Keratinocyte (primary cell): ENCODE measurements around the gene FADS3.

Experiments
- EZH2 ChIP-seq: IDR thresholded peaks from one replicate; pipeline ENCODE4 v1.6.1; 2012; ENCODE audit warnings: inconsistent platforms, mild to moderate bottlenecking, low read length, moderate library complexity
- TF ChIP-seq, protein P1 (sequence below), 3 experiments: IDR thresholded peaks in 1 of 3; conservative IDR thresholded peaks in 1 of 3; optimal IDR thresholded peaks in 1 of 3; 2 replicates in 2 of 3; 3 replicates in 1 of 3; pipeline versions ENCODE3 to v1.5.1; 2011; ENCODE audit warnings: low read length in 3 of 3, mild to moderate bottlenecking in 3 of 3, moderate library complexity in 2 of 3, control low read depth in 1 of 3, inconsistent platforms in 1 of 3; ENCODE audit not compliant: insufficient read depth in 2 of 3; ENCODE audit errors: extremely low read depth in 1 of 3

DNA sequence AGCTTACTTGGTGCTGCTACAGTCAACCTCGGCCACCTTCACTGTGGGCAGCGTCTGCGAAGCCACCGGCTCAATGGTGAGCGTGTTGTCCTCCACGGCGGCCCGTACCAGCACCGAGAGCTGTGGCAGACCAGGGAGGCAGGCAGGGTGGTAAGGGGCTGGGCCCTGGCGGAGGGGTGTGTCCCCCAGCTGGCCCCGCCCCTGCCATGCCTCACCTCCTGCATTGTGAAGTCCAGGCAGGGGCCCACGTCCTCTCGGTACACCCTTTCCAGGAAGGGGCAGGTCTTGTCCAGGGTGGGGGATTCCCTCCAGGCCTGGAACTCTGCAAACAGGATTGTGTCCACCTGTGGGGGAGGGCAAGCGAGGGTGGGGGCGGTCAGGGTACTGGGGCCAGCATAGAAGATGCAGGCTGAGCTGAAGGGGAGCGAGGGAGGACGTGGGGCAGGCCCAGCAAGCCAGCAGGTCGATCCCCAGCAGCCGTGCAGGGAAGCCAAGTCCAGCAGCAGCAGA is 13.2 kb upstream of the FADS3 start:
- TF ChIP-seq, protein P1, sequence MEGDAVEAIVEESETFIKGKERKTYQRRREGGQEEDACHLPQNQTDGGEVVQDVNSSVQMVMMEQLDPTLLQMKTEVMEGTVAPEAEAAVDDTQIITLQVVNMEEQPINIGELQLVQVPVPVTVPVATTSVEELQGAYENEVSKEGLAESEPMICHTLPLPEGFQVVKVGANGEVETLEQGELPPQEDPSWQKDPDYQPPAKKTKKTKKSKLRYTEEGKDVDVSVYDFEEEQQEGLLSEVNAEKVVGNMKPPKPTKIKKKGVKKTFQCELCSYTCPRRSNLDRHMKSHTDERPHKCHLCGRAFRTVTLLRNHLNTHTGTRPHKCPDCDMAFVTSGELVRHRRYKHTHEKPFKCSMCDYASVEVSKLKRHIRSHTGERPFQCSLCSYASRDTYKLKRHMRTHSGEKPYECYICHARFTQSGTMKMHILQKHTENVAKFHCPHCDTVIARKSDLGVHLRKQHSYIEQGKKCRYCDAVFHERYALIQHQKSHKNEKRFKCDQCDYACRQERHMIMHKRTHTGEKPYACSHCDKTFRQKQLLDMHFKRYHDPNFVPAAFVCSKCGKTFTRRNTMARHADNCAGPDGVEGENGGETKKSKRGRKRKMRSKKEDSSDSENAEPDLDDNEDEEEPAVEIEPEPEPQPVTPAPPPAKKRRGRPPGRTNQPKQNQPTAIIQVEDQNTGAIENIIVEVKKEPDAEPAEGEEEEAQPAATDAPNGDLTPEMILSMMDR (optimal IDR thresholded peaks at IDR 0.05 in 1 of 3, IDR thresholded peaks at IDR 0.05 in 1 of 3, conservative IDR thresholded peaks at IDR 0.05 in 1 of 3; ENCODE audit: extremely low read depth in 1 of 3, insufficient read depth in 2 of 3, low read length in 3 of 3), result no peak
- TF ChIP-seq EZH2, result no peak
